ENCODE results near the gene KIF3A.

The KIF3A gene

GRCh38 chr5:132775476-132775961 is 38.2 kb upstream of the KIF3A start:
- TF ChIP-seq ZFX (IDR thresholded peaks at IDR 0.05) (no peak), CTCF (conservative IDR thresholded peaks at IDR 0.05) (no peak)
- H3K27ac ChIP-seq, result no peak overlapping the region

- no peak for TF ChIP-seq CTCF (conservative IDR thresholded peaks at IDR 0.05)
- H3K27ac ChIP-seq, result no peak overlapping the region
Observed at GRCh38 chr5:132774896-132775295, 37.5 kb upstream of the KIF3A start.

- H3K27ac ChIP-seq, result no peak overlapping the region
Observed at GRCh38 chr5:132774406-132774805, 37.1 kb upstream of the KIF3A start.

GRCh38 chr5:132773601-132774355 is 36.4 kb upstream of the KIF3A start:
- TF ChIP-seq CTCF (conservative IDR thresholded peaks at IDR 0.05) (no peak), ZFX (IDR thresholded peaks at IDR 0.05) (no peak)
- H3K27ac ChIP-seq, result no peak overlapping the region

More at GRCh38 chr5:132774406-132774805, 37.1 kb upstream of the KIF3A start:
- TF ChIP-seq ZFX (IDR thresholded peaks at IDR 0.05) (no peak), CTCF (conservative IDR thresholded peaks at IDR 0.05) (no peak)

- TF ChIP-seq CTCF (conservative IDR thresholded peaks at IDR 0.05) (no peak), ZFX (IDR thresholded peaks at IDR 0.05) (no peak)
- H3K27ac ChIP-seq, result no peak overlapping the region
Observed at GRCh38 chr5:132773114-132773513, 35.8 kb upstream of the KIF3A start.

- TF ChIP-seq CTCF (conservative IDR thresholded peaks at IDR 0.05) (no peak), ZFX (IDR thresholded peaks at IDR 0.05) (no peak)
- no peak overlapping the region for H3K27ac ChIP-seq
Observed at GRCh38 chr5:132772291-132773070, 35.1 kb upstream of the KIF3A start.

GRCh38 chr5:132771503-132771998 is 34.2 kb upstream of the KIF3A start:
- TF ChIP-seq ZFX (IDR thresholded peaks at IDR 0.05) (no peak), CTCF (conservative IDR thresholded peaks at IDR 0.05) (no peak)

More at GRCh38 chr5:132771503-132771998, 34.2 kb upstream of the KIF3A start:
- H3K27ac ChIP-seq, result no peak overlapping the region
